ENCODE data around the gene SLC22A23. TPM values are rescaled to one million over a fixed set of nuclear protein-coding genes. Genes with fewer than 3 reads are reported as not detected.
A peak's percentile ranks its signal among the peaks of the same experiment; 100 is the strongest.
"Not testable (repeated sequence)": the region's sequence is repeated elsewhere in the genome, so short reads cannot be mapped to it uniquely, and the experiment has no call there.

Gene SLC22A23
- total RNA-seq, 1 donor from 2014 or later: 19.2 TPM

- Histone ChIP-seq H3K36me3 (no peaks in the 10 kb centered on the region), H3K4me3 (no peak overlapping the region), H3K9me3 (no peaks in the 10 kb centered on the region), H3K4me1 (no peaks in the 10 kb centered on the region), H3K27ac (no peak overlapping the region), H3K27me3 (peaks cover 8% of the 10 kb centered on the region)
- TF ChIP-seq CTCF (IDR thresholded peaks at IDR 0.05): no peak
- DNase-seq: peak; percentile 12
- ATAC-seq: no peak
- intact Hi-C loops (cut with DNase I): no loop called here
These were observed 214.1 kb downstream of the SLC22A23 start for GRCh38 chr6:3242768-3243167.

GRCh38 chr6:3241745-3242144 is 215.1 kb downstream of the SLC22A23 start:
- H3K4me1 ChIP-seq; H3K4me3 ChIP-seq; H3K36me3 ChIP-seq; H3K27ac ChIP-seq; DNase-seq; ATAC-seq; H3K9me3 ChIP-seq; intact Hi-C loops (cut with DNase I): not testable (repeated sequence)
- peaks cover 14% of the 10 kb centered on the region for H3K27me3 ChIP-seq

- TF ChIP-seq CTCF (IDR thresholded peaks at IDR 0.05): no peak
- Histone ChIP-seq H3K4me3 (no peak overlapping the region), H3K36me3 (no peaks in the 10 kb centered on the region), H3K9me3 (no peaks in the 10 kb centered on the region), H3K27me3 (peaks cover 22% of the 10 kb centered on the region), H3K27ac (no peak overlapping the region), H3K4me1 (no peaks in the 10 kb centered on the region)
- DNase-seq (no peak), ATAC-seq (no peak)
- intact Hi-C loops (cut with DNase I): no loop called here
These were observed 216.3 kb downstream of the SLC22A23 start for GRCh38 chr6:3240595-3240994.

GRCh38 chr6:3239110-3239830 is 217.6 kb downstream of the SLC22A23 start:
- DNase-seq: no peak
- no peak for TF ChIP-seq CTCF (IDR thresholded peaks at IDR 0.05)
- ATAC-seq: no peak
- Histone ChIP-seq H3K36me3 (no peaks in the 10 kb centered on the region), H3K4me1 (no peaks in the 10 kb centered on the region), H3K27ac (no peak overlapping the region), H3K9me3 (no peaks in the 10 kb centered on the region), H3K4me3 (no peak overlapping the region), H3K27me3 (peaks cover 33% of the 10 kb centered on the region)
- intact Hi-C loops (cut with DNase I): no loop called here

- Histone ChIP-seq H3K4me1 (no peaks in the 10 kb centered on the region), H3K27ac (no peak overlapping the region), H3K4me3 (no peak overlapping the region), H3K9me3 (no peaks in the 10 kb centered on the region), H3K36me3 (no peaks in the 10 kb centered on the region), H3K27me3 (peaks cover 37% of the 10 kb centered on the region)
- ATAC-seq (peak; percentile 28), DNase-seq (no peak)
- no peak for TF ChIP-seq CTCF (IDR thresholded peaks at IDR 0.05)
- intact Hi-C loops (cut with DNase I): no loop called here
These were observed 218.8 kb downstream of the SLC22A23 start for GRCh38 chr6:3237761-3238662.

GRCh38 chr6:3236005-3236404 is 220.8 kb downstream of the SLC22A23 start:
- H3K27ac ChIP-seq: no peak overlapping the region
- H3K4me3 ChIP-seq: no peak overlapping the region
- intact Hi-C loops (cut with DNase I): no loop called here
- TF ChIP-seq CTCF (IDR thresholded peaks at IDR 0.05): no peak
- H3K9me3 ChIP-seq: no peaks in the 10 kb centered on the region
- no peaks in the 10 kb centered on the region for H3K36me3 ChIP-seq
- peaks cover 50% of the 10 kb centered on the region for H3K27me3 ChIP-seq
- DNase-seq (no peak), ATAC-seq (no peak)
- H3K4me1 ChIP-seq: peaks cover 7% of the 10 kb centered on the region
